K562 (cell line): ENCODE results near the gene ZNF521. TPM values are rescaled to one million over a fixed set of nuclear protein-coding genes. Genes with fewer than 3 reads are reported as not detected.

ENCODE experiments used
- CBX5 ChIP-seq: IDR thresholded peaks from 2 replicates; pipeline ENCODE4 v1.6.1; 2014; ENCODE audit warnings: low read depth, borderline replicate concordance
- CHD4 ChIP-seq: fragments of 200-600 bp; sonication (generic); IDR thresholded peaks from 3 replicates; pipeline ENCODE4 v1.6.1; 2012; ENCODE audit warnings: low read depth, mild to moderate bottlenecking, mixed read lengths, low read length, inconsistent platforms; ENCODE audit not compliant: insufficient read depth, insufficient replicate concordance, poor library complexity, severe bottlenecking
- CREB3L1 ChIP-seq: fragments of 450-650 bp; IDR thresholded peaks from 2 replicates; pipeline ENCODE4 v1.6.1; 2014; ENCODE audit warnings: low read depth, mild to moderate bottlenecking, moderate library complexity, borderline replicate concordance
- CREBBP ChIP-seq: IDR thresholded peaks from one replicate; pipeline ENCODE4 v1.6.1; 2012; ENCODE audit warnings: low read depth, mild to moderate bottlenecking, control low read depth, inconsistent platforms, low read length
- ETV5 ChIP-seq: sonication (generic); formaldehyde crosslinking; IDR thresholded peaks from 2 replicates; pipeline ENCODE4 v1.4.0; 2020; ENCODE audit warnings: low read depth, mild to moderate bottlenecking, missing genetic modification reagents
- HMG20A ChIP-seq: fragments of 450-650 bp; formaldehyde crosslinking; conservative IDR thresholded peaks from 2 replicates; pipeline ENCODE4 v1.4.0; 2020; ENCODE audit warnings: mild to moderate bottlenecking, mixed read lengths
- IFI16 ChIP-seq: fragments of 250-450 bp; sonication (Bioruptor Pico); IDR thresholded peaks from 2 replicates; pipeline ENCODE4 v2.1.2; 2022; ENCODE audit warnings: mild to moderate bottlenecking, inconsistent platforms
- KAT8 ChIP-seq: fragments of 450-650 bp; IDR thresholded peaks from 2 replicates; pipeline ENCODE4 v1.6.1; 2016; ENCODE audit warnings: low read depth, mild to moderate bottlenecking
- LEF1 ChIP-seq: fragments of 450-650 bp; IDR thresholded peaks from 2 replicates; pipeline ENCODE4 v1.6.1; 2016; ENCODE audit warnings: mild to moderate bottlenecking
- NFYB ChIP-seq: IDR thresholded peaks from 2 replicates; pipeline ENCODE4 v1.6.1; 2011; ENCODE audit warnings: mild to moderate bottlenecking, moderate library complexity; ENCODE audit not compliant: insufficient read length; ENCODE audit errors: extremely low read depth
- PHB ChIP-seq: fragments of 250-450 bp; sonication (Bioruptor Pico); IDR thresholded peaks from 2 replicates; pipeline ENCODE4 v1.5.0; 2021
- POLR2A ChIP-seq: fragments of 450-650 bp; conservative IDR thresholded peaks from 2 replicates; pipeline ENCODE4 v1.6.1; 2016
- STAG1 ChIP-seq: sonication (generic); formaldehyde crosslinking; IDR thresholded peaks from 2 replicates; pipeline ENCODE4 v1.5.0; 2020; ENCODE audit warnings: missing genetic modification reagents, borderline replicate concordance
- ZBTB17 ChIP-seq: fragments of 450-650 bp; formaldehyde crosslinking; IDR thresholded peaks from 2 replicates; pipeline ENCODE4 v1.4.0; 2020; ENCODE audit warnings: mild to moderate bottlenecking
- ZC3H4 ChIP-seq: sonication (generic); formaldehyde crosslinking; IDR thresholded peaks from 2 replicates; pipeline ENCODE4 v1.9.0; 2021; ENCODE audit warnings: missing genetic modification reagents, borderline replicate concordance
- ZNF133 ChIP-seq: fragments of 250-450 bp; sonication (Bioruptor Pico); IDR thresholded peaks from 2 replicates; pipeline ENCODE4 v1.4.0; 2020; ENCODE audit warnings: mild to moderate bottlenecking
- ZNF239 ChIP-seq: fragments of 250-450 bp; sonication (Bioruptor Pico); IDR thresholded peaks from 2 replicates; pipeline ENCODE4 v1.4.0; 2020; ENCODE audit warnings: mild to moderate bottlenecking
- ZNF384 ChIP-seq: IDR thresholded peaks from 2 replicates; pipeline ENCODE4 v1.6.1; 2012; ENCODE audit warnings: low read depth, low read length, improper control_type of control experiment
- polyA plus RNA-seq, 8 experiments: library from polyadenylated mRNA; depleted of rRNA in 4 of 8; stranded (reverse) in 5 of 8; unstranded in 3 of 8; fragments of >200 nt; fragmentation: Nextera tagmentation in 2 of 8; fragmentation: Illumina TruSeq in 1 of 8; extraction: Ambion mirVana in 2 of 8; extraction: Trizol in 1 of 8; gene quantifications; 2 replicates each; pipeline versions ENCODE4 v1.2.1 to v1.2.3, GENCODE V29; 2011 to 2014; ENCODE audit warnings: inconsistent platforms in 1 of 8, missing spikeins in 1 of 8
- total RNA-seq, 7 experiments: library from RNA; depleted of rRNA in 6 of 7; stranded (reverse); fragments of >200 nt in 6 of 7; fragmentation: Illumina TruSeq in 2 of 7; extraction: Trizol in 2 of 7; gene quantifications; 2 replicates each; pipeline versions ENCODE4 v1.2.1 to v1.2.3, GENCODE V29; 2011 to 2021; ENCODE audit warnings: low replicate concordance in 1 of 7
- TF ChIP-seq, protein P1 (sequence below): IDR thresholded peaks from 3 replicates; pipeline ENCODE4 v1.6.1; 2011; ENCODE audit warnings: borderline replicate concordance, mild to moderate bottlenecking, moderate library complexity; ENCODE audit not compliant: insufficient read length; ENCODE audit errors: extremely low read depth
- TF ChIP-seq, protein P2 (sequence below), 2 experiments: fragments of 250-450 bp in 1 of 2; fragments of 450-650 bp in 1 of 2; sonication (Bioruptor Pico) in 1 of 2; IDR thresholded peaks; 2 replicates each; pipeline versions ENCODE4 v1.6.1 to v1.8.0; 2016 to 2021; ENCODE audit warnings: mild to moderate bottlenecking in 2 of 2, moderate library complexity in 2 of 2, missing compliant biosample characterization in 1 of 2, missing genetic modification characterization in 1 of 2
- TF ChIP-seq, protein P3 (sequence below): fragments of 450-650 bp; IDR thresholded peaks from 2 replicates; pipeline ENCODE4 v1.7.1; 2018; ENCODE audit warnings: mild to moderate bottlenecking, low read depth; ENCODE audit not compliant: partially characterized antibody

The ZNF521 gene
- total and polyA plus RNA-seq, 9 of the 15 experiments (the other 6 are each of a cell fraction or from before 2014, with no cell fraction given) = 1.2 to 5.8 (median 1.6) TPM

GRCh38 chr18:25229081-25229480 is 122.9 kb downstream of the ZNF521 start (continued):
- TF ChIP-seq IFI16 (CRISPR knock-in tag) = no peak
- TF ChIP-seq KAT8 = no peak
- TF ChIP-seq ZNF384 = no peak
- TF ChIP-seq, protein P1, sequence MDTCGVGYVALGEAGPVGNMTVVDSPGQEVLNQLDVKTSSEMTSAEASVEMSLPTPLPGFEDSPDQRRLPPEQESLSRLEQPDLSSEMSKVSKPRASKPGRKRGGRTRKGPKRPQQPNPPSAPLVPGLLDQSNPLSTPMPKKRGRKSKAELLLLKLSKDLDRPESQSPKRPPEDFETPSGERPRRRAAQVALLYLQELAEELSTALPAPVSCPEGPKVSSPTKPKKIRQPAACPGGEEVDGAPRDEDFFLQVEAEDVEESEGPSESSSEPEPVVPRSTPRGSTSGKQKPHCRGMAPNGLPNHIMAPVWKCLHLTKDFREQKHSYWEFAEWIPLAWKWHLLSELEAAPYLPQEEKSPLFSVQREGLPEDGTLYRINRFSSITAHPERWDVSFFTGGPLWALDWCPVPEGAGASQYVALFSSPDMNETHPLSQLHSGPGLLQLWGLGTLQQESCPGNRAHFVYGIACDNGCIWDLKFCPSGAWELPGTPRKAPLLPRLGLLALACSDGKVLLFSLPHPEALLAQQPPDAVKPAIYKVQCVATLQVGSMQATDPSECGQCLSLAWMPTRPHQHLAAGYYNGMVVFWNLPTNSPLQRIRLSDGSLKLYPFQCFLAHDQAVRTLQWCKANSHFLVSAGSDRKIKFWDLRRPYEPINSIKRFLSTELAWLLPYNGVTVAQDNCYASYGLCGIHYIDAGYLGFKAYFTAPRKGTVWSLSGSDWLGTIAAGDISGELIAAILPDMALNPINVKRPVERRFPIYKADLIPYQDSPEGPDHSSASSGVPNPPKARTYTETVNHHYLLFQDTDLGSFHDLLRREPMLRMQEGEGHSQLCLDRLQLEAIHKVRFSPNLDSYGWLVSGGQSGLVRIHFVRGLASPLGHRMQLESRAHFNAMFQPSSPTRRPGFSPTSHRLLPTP = no peak
- no peak for TF ChIP-seq ETV5 (CRISPR knock-in tag)
- no peak for TF ChIP-seq ZNF133
- TF ChIP-seq CREBBP = no peak
- no peak for TF ChIP-seq ZNF239 (CRISPR knock-in tag)
- no peak for TF ChIP-seq STAG1 (CRISPR knock-in tag)
- no peak for TF ChIP-seq NFYB
- peak; percentile 46; the same call in 1 of the 2 replicates for TF ChIP-seq LEF1
- TF ChIP-seq ZC3H4 (CRISPR knock-in tag) = no peak
- no peak for TF ChIP-seq HMG20A (CRISPR knock-in tag)
- no peak for TF ChIP-seq POLR2A
- TF ChIP-seq ZBTB17 (CRISPR knock-in tag) = peak; percentile 38; the same call in 1 of the 2 replicates
- TF ChIP-seq, protein P2, sequence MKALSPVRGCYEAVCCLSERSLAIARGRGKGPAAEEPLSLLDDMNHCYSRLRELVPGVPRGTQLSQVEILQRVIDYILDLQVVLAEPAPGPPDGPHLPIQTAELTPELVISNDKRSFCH (CRISPR knock-in tag; IDR thresholded peaks at IDR 0.05) = no peak
- TF ChIP-seq, protein P2 (tag; IDR thresholded peaks at IDR 0.05) = no peak
- no peak for TF ChIP-seq CBX5
- no peak for TF ChIP-seq CREB3L1
- no peak for TF ChIP-seq PHB (CRISPR knock-in tag)
- TF ChIP-seq, protein P3, sequence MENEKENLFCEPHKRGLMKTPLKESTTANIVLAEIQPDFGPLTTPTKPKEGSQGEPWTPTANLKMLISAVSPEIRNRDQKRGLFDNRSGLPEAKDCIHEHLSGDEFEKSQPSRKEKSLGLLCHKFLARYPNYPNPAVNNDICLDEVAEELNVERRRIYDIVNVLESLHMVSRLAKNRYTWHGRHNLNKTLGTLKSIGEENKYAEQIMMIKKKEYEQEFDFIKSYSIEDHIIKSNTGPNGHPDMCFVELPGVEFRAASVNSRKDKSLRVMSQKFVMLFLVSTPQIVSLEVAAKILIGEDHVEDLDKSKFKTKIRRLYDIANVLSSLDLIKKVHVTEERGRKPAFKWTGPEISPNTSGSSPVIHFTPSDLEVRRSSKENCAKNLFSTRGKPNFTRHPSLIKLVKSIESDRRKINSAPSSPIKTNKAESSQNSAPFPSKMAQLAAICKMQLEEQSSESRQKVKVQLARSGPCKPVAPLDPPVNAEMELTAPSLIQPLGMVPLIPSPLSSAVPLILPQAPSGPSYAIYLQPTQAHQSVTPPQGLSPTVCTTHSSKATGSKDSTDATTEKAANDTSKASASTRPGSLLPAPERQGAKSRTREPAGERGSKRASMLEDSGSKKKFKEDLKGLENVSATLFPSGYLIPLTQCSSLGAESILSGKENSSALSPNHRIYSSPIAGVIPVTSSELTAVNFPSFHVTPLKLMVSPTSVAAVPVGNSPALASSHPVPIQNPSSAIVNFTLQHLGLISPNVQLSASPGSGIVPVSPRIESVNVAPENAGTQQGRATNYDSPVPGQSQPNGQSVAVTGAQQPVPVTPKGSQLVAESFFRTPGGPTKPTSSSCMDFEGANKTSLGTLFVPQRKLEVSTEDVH = no peak
- TF ChIP-seq CHD4 = no peak
